Adrenal gland (tissue), 12 donors: ENCODE data around the gene VWA8. TPM values are rescaled to one million over a fixed set of nuclear protein-coding genes. Genes with fewer than 3 reads are reported as not detected.

Experiments used
- DNase-seq, 7 donors: peaks; one replicate each; pipeline ENCODE4 v3.0.0-alpha.2; 2019 to 2020
- H3K27ac ChIP-seq, 5 donors: fragments of 200-600 bp; sonication (generic) in 4 of 5; 1 replicate in 3 of 5; 2 replicates in 2 of 5; pipeline versions ENCODE4 v1.5.1 to v1.8.0; 2016 to 2020; ENCODE audit warnings: mild to moderate bottlenecking in 1 of 5
- H3K27me3 ChIP-seq: fragments of 200-600 bp; 2 replicates; pipeline ENCODE4 v1.8.0; 2021
- H3K36me3 ChIP-seq, 2 donors: fragments of 200-600 bp; replicated peaks in 1 of 2; 1 replicate in 1 of 2; 2 replicates in 1 of 2; pipeline versions ENCODE4 v1.5.1 to v1.8.0; 2018 to 2022
- H3K4me1 ChIP-seq, 2 donors: fragments of 200-600 bp; replicated peaks in 1 of 2; 1 replicate in 1 of 2; 2 replicates in 1 of 2; pipeline versions ENCODE4 v1.5.1 to v1.8.0; 2018 to 2021
- H3K4me3 ChIP-seq, 4 donors: fragments of 200-600 bp; sonication (generic) in 3 of 4; one replicate each; pipeline ENCODE4 v1.5.1; 2016 to 2018
- H3K9me3 ChIP-seq, 3 donors: fragments of 200-600 bp; sonication (generic) in 1 of 3; replicated peaks in 1 of 3; 1 replicate in 2 of 3; 2 replicates in 1 of 3; pipeline versions ENCODE4 v1.5.1 to v1.8.0; 2016 to 2021
- CTCF ChIP-seq, 6 experiments: fragments of 450-650 bp in 4 of 6; fragments of 200-600 bp in 2 of 6; sonication (generic) in 1 of 6; IDR thresholded peaks; 1 replicate in 5 of 6; 2 replicates in 1 of 6; pipeline versions ENCODE4 v1.5.1 to v1.8.0; 2016 to 2021; ENCODE audit warnings: antibody characterized with exemption in 6 of 6, mild to moderate bottlenecking in 2 of 6, moderate library complexity in 1 of 6
- POLR2A ChIP-seq, 2 donors: fragments of 450-650 bp; IDR thresholded peaks; one replicate each; pipeline ENCODE4 v1.6.1; 2017; ENCODE audit warnings: antibody characterized with exemption in 2 of 2, mild to moderate bottlenecking in 2 of 2, moderate library complexity in 1 of 2
- WGBS, 4 donors: extraction: QIAGEN DNeasy Blood & Tissue Kit in 2 of 4; methylation state at CpG; one replicate each; pipeline versions ENCODE4 v1.1.5 to v1.1.7; 2013 to 2017; 5-methylcytosine and 5-hydroxymethylcytosine counted together
- intact Hi-C, 2 donors: fragments of 100-400 bp; cut with DNase I; formaldehyde crosslinking; loops; one replicate each; pipeline versions ENCODE4 v1.14.1 to v1.15.0; 2022 to 2023
- polyA plus RNA-seq, 3 donors: library from polyadenylated mRNA; stranded (reverse); fragments of 200-250 nt in 2 of 3; fragments of 350-450 nt in 1 of 3; fragmentation: Illumina TruSeq in 1 of 3; extraction: RNeasy Lipid Tissue Mini Kit (QIAGEN cat#74804) in 1 of 3; gene quantifications; one replicate each; pipeline ENCODE4 v1.2.3, GENCODE V29; 2013 to 2014
- total RNA-seq, 9 donors: library from RNA; depleted of rRNA in 4 of 9; stranded (reverse); fragments of >200 nt in 4 of 9; fragments of 120-200 nt in 1 of 9; fragmentation: NEBNext Ultra II Directional in 1 of 9; extraction: Animal tissue kit (Norgen Biotek cat#: 25700) in 1 of 9; gene quantifications; one replicate each; pipeline versions ENCODE4 v1.1.0 to v1.2.4, GENCODE V29; 2013 to 2023
- donor health status: healthy with polysubstance abuse.
- donor health status: Bipolar disorder and iron deficiency.
- donor health status: DM: yes; HTN: yes; CAD: no.
- donor health status: DM: no; HTN: no; CAD: no.
- donor health status: DM: no; HTN: no; CAD: no.
- donor health status: DM: yes; HTN: yes; CAD: no.

VWA8 gene
- total and polyA plus RNA-seq, 12 donors, result 8.1 to 45.4 (median 31.4) TPM

DNA sequence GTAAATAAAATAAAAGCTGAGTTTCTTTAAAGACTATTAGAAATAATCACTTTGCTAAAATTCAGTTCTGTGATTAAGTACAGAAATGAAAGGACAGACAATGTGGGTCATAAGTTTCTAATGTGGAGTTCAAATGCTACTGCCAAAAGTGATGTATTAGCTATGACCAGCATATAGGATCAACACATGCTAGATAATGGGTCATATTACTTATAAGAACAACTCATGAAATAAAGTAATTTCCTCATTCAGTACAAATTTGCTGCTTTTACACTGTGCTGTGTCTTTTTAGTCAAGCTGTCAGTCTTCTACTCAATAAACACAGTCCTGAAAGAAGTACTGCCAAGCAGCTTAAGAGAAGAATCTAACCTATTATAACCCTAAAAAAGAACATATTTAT is 135.2 kb downstream of the VWA8 start:
- H3K4me3 ChIP-seq, result no peak overlapping the region
- no peak overlapping the region for H3K27ac ChIP-seq
- no peaks in the 10 kb centered on the region for H3K36me3 ChIP-seq
- H3K9me3 ChIP-seq, result no peaks in the 10 kb centered on the region
- intact Hi-C loops, result no loop called here
- DNase-seq, result no peak
- TF ChIP-seq POLR2A (IDR thresholded peaks at IDR 0.05), result no peak
- no peak for TF ChIP-seq CTCF (IDR thresholded peaks at IDR 0.05)
- H3K27me3 ChIP-seq, result no peaks in the 10 kb centered on the region
- peaks cover 9 to 26% of the 10 kb centered on the region in 2 donors for H3K4me1 ChIP-seq

DNA sequence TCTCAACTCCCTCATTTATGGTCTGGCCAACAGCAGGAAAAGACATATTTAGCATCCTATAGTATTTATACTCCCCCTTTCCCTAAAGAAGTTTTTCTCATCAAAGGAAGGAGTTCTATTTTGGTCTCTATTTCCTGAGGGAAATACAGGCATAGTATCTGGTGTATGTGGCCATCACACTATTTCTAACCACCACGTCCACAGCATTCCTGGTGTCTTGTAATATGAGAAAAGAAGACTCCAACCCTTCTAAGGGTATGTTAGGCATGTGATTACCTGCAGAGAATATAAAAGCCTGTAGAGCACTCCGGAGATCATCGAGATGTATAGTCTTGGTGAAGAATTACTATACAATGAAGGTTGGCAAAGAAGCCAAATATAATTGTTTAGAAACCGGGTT is 137.4 kb downstream of the VWA8 start:
- H3K9me3 ChIP-seq, result no peaks in the 10 kb centered on the region
- H3K27ac ChIP-seq, result no peak overlapping the region
- H3K27me3 ChIP-seq, result no peaks in the 10 kb centered on the region
- TF ChIP-seq POLR2A (IDR thresholded peaks at IDR 0.05) (no peak), CTCF (IDR thresholded peaks at IDR 0.05) (no peak)
- intact Hi-C loops, result no loop called here
- H3K36me3 ChIP-seq, result no peaks in the 10 kb centered on the region
- H3K4me1 ChIP-seq, result peaks cover 9 to 26% of the 10 kb centered on the region in 2 donors
- H3K4me3 ChIP-seq, result no peak overlapping the region
- 94 to 98% (median 95%) methylated on average over 4 of the region's 4 CpGs for WGBS, 4 donors
- no peak for DNase-seq

DNA sequence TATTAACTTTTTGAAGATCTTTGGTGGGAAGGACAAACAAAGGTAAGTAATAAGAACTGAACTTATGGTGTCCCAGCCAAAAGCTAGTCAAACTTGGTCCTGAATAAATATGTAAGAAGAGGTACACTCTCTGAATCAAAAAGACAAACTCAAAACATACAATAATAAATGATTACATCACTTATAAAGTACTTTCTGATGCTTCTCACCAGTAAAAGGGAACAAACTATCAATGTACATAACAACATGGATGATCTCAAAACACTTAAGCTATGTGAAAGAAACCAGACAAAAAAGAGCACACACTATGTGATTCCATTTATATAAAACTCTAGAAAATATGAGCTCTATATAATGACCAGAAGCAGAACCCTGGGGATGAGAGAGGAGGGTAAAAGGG is 138.3 kb downstream of the VWA8 start:
- intact Hi-C loops, result no loop called here

GRCh38 chr13:41821238-41821594 is 139.7 kb downstream of the VWA8 start:
- Histone ChIP-seq H3K27me3 (no peaks in the 10 kb centered on the region), H3K9me3 (no peaks in the 10 kb centered on the region), H3K27ac (no peak overlapping the region), H3K4me1 (peaks cover 0 to 11% of the 10 kb centered on the region in 2 donors), H3K36me3 (no peaks in the 10 kb centered on the region), H3K4me3 (no peak overlapping the region)
- intact Hi-C loops, result no loop called here
- TF ChIP-seq POLR2A (IDR thresholded peaks at IDR 0.05) (no peak), CTCF (IDR thresholded peaks at IDR 0.05) (no peak)
- 73 to 79% (median 74%) methylated on average over 2 of the region's 2 CpGs for WGBS, 4 donors
- no peak for DNase-seq

More for the DNA sequence above, 138.3 kb downstream of the VWA8 start:
- DNase-seq, result no peak
- Histone ChIP-seq H3K36me3 (no peaks in the 10 kb centered on the region), H3K4me3 (no peak overlapping the region), H3K27me3 (no peaks in the 10 kb centered on the region), H3K4me1 (peaks cover 5 to 21% of the 10 kb centered on the region in 2 donors), H3K9me3 (no peaks in the 10 kb centered on the region), H3K27ac (no peak overlapping the region)
- TF ChIP-seq CTCF (IDR thresholded peaks at IDR 0.05), result no peak
- no peak for TF ChIP-seq POLR2A (IDR thresholded peaks at IDR 0.05)
